Activated T-helper 1 cell treated with anti-CD3 and anti-CD28 coated beads, Interleukin-12 subunit alpha, Interleukin-12 subunit beta, Interleukin-2, Interleukin-4 antibody, amounts not matched to agents 30 ng/mL and 10 ng/mL and 1 ng/mL, durations not matched to agents 14 hours and 24 hours and 36 hours (primary cell): Measurements from ENCODE around the gene EGLN3. TPM values are rescaled to one million over a fixed set of nuclear protein-coding genes. Genes with fewer than 3 reads are reported as not detected.
"Not testable (repeated sequence)": the region's sequence is repeated elsewhere in the genome, so short reads cannot be mapped to it uniquely, and the experiment has no call there.

ENCODE experiments used
- DNase-seq: peaks from one replicate; pipeline ENCODE4 v3.0.0; 2021; ENCODE audit warnings: low spot score
- H3K27ac Mint-ChIP-seq: one replicate; pipeline ENCODE4 v1.8.0; 2021; ENCODE audit warnings: mild to moderate bottlenecking, mixed read lengths
- H3K27me3 Mint-ChIP-seq: one replicate; pipeline ENCODE4 v1.8.0; 2022; ENCODE audit warnings: mild to moderate bottlenecking, moderate library complexity, mixed read lengths; ENCODE audit not compliant: insufficient read depth
- H3K36me3 Mint-ChIP-seq: one replicate; pipeline ENCODE4 v1.8.0; 2021; ENCODE audit warnings: low read depth, mixed read lengths
- H3K4me1 Mint-ChIP-seq: one replicate; pipeline ENCODE4 v1.8.0; 2021; ENCODE audit warnings: low read depth, mixed read lengths
- H3K4me3 Mint-ChIP-seq: one replicate; pipeline ENCODE4 v1.8.0; 2021; ENCODE audit warnings: mild to moderate bottlenecking, moderate library complexity, mixed read lengths
- H3K9me3 Mint-ChIP-seq: one replicate; pipeline ENCODE4 v1.8.0; 2021; ENCODE audit warnings: mixed read lengths
- intact Hi-C: fragments of 100-400 bp; cut with micrococcal nuclease; formaldehyde crosslinking; loops from one replicate; pipeline ENCODE4 v1.15.1; 2024
- total RNA-seq: library from RNA; stranded (reverse); gene quantifications from 2 replicates; pipeline ENCODE4 v1.2.3, GENCODE V29; 2022

EGLN3 gene
- total RNA-seq, 1 donor from 2014 or later = 8.7 TPM

DNA sequence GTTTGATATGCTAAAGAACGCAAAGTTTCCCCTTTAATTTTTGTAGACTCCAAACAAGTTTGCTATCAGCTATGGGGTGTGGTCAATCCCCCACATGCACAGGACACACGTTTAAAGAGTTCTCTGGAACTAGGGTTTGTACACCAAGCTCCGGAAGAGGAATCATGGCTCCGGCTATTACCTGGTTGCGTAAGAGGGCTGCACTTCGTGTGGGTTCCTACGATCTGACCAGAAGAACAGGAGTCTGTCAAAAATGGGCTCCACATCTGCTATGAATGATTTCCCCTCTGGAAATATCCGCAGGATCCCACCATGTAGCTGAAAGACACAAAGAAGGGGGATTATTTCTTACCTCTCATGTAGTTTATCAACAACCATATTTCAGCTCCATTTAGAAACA lies 22.0 kb downstream of the EGLN3 start:
- Mint-ChIP-seq H3K4me1 (peaks cover 28% of the 10 kb centered on the region), H3K27me3 (peaks cover 3% of the 10 kb centered on the region), H3K27ac (no peak overlapping the region), H3K4me3 (no peak overlapping the region), H3K36me3 (peaks cover 56% of the 10 kb centered on the region), H3K9me3 (no peaks in the 10 kb centered on the region)
- intact Hi-C loops = no loop called here
- no peak for DNase-seq

DNA sequence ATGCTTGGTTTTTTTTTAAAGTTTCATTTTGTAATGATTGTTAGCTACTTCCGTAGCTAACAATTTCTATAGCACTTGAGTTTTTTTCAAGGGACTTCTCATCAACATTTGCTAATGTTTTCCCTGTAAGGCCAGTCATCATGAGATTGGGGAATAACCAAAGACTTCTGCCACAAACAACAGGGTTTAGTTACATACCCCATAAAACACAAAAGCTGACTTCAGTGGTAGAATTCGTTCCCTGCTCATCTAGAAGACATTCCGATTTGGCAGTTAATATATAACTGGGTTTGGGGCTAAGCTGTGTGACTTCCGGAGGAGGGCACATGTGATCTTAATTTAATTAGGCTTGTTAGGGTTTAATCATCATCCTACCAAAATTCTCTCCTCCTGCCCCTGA lies 22.9 kb downstream of the EGLN3 start:
- intact Hi-C loops = no loop called here
- no peak for DNase-seq
- H3K4me3 Mint-ChIP-seq = no peak overlapping the region
- peaks cover 20% of the 10 kb centered on the region for H3K4me1 Mint-ChIP-seq
- H3K27ac Mint-ChIP-seq = no peak overlapping the region
- H3K36me3 Mint-ChIP-seq = peaks cover 60% of the 10 kb centered on the region
- H3K27me3 Mint-ChIP-seq = peaks cover 3% of the 10 kb centered on the region
- no peaks in the 10 kb centered on the region for H3K9me3 Mint-ChIP-seq

DNA sequence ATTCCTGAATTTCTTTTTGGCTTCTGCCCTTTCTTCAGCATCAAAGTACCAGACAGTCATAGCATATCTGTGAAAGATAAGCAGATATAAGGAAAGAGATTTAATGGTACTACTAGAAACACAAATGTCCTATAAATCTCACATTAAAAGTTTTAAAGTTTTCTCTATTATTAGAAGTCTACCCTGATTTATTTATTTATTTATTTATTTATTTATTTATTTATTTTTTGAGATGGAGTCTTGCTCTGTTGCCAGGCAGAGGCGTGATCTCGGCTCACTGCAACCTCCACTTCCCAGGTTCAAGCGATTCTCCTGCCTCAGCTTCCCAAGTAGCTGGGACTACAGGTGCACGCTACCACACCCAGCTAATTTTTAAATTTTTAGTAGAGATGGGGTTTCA lies 23.9 kb downstream of the EGLN3 start:
- Mint-ChIP-seq H3K36me3 (peaks cover 62% of the 10 kb centered on the region), H3K4me1 (peaks cover 16% of the 10 kb centered on the region)
- intact Hi-C loops, H3K9me3 Mint-ChIP-seq, H3K27ac Mint-ChIP-seq, H3K4me3 Mint-ChIP-seq, DNase-seq, H3K27me3 Mint-ChIP-seq: not testable (repeated sequence)

DNA sequence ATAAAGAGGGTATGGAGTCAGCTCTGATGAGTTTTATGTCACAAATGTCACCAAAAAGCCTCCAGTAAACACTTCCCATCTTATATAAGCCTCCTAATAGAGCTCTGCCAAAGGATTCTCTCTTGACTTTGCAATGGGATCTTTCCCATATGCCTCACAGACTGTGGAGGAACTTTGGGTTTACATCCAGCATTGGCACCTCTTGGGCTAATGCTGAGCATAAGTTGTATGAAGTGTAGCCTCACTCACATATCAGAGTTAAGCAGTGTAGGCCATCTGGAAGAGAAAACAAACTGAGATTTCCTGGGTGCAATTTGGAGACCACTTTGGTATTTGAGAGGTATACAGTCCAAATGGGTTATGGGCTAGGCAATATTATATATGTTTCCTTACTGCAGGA lies 24.9 kb downstream of the EGLN3 start:
- no peaks in the 10 kb centered on the region for H3K9me3 Mint-ChIP-seq
- no peak overlapping the region for H3K27ac Mint-ChIP-seq
- intact Hi-C loops = no loop called here
- no peaks in the 10 kb centered on the region for H3K27me3 Mint-ChIP-seq
- peaks cover 8% of the 10 kb centered on the region for H3K4me1 Mint-ChIP-seq
- no peak overlapping the region for H3K4me3 Mint-ChIP-seq
- DNase-seq = no peak
- peaks cover 58% of the 10 kb centered on the region for H3K36me3 Mint-ChIP-seq

DNA sequence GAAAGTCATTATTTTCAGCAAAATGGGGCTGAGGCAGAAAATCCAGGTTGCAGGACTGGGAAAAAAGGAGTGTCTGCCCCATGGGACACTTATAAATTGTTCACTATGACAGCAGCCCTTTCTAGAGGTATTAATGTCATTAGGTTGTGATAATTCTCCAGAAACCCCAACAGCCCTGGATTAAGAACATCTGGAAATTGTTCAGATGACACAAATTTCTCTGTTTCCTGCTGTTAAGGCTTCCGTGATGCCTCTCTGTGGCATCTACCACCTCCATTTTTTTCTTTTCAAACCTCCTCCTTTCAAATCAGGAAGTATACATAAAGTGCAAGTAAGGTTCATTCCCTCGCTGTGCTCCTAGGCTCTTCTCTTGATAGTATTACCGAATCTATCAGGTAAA lies 25.6 kb downstream of the EGLN3 start:
- Mint-ChIP-seq H3K27me3 (peaks cover 1% of the 10 kb centered on the region), H3K9me3 (no peaks in the 10 kb centered on the region), H3K36me3 (peaks cover 56% of the 10 kb centered on the region), H3K4me1 (peaks cover 7% of the 10 kb centered on the region), H3K27ac (no peak overlapping the region), H3K4me3 (no peak overlapping the region)
- DNase-seq = no peak
- intact Hi-C loops = no loop called here

- intact Hi-C loops = no loop called here
- peaks cover 7% of the 10 kb centered on the region for H3K4me1 Mint-ChIP-seq
- no peak for DNase-seq
- H3K9me3 Mint-ChIP-seq = no peaks in the 10 kb centered on the region
- peaks cover 51% of the 10 kb centered on the region for H3K36me3 Mint-ChIP-seq
- H3K4me3 Mint-ChIP-seq = no peak overlapping the region
- no peak overlapping the region for H3K27ac Mint-ChIP-seq
- H3K27me3 Mint-ChIP-seq = peaks cover 1% of the 10 kb centered on the region
These were observed 26.2 kb downstream of the EGLN3 start for GRCh38 chr14:33924566-33925100.

GRCh38 chr14:33922125-33922524 lies 28.7 kb downstream of the EGLN3 start:
- H3K36me3 Mint-ChIP-seq = peaks cover 42% of the 10 kb centered on the region
- H3K4me1 Mint-ChIP-seq = peaks cover 18% of the 10 kb centered on the region
- H3K4me3 Mint-ChIP-seq = no peak overlapping the region
- no peaks in the 10 kb centered on the region for H3K9me3 Mint-ChIP-seq
- no peak for DNase-seq
- no peak overlapping the region for H3K27ac Mint-ChIP-seq
- peaks cover 3% of the 10 kb centered on the region for H3K27me3 Mint-ChIP-seq
- intact Hi-C loops = no loop called here

GRCh38 chr14:33918256-33918655 lies 32.6 kb downstream of the EGLN3 start:
- Mint-ChIP-seq H3K27ac (no peak overlapping the region), H3K9me3 (no peaks in the 10 kb centered on the region), H3K27me3 (peaks cover 5% of the 10 kb centered on the region), H3K4me3 (no peak overlapping the region), H3K4me1 (peaks cover 18% of the 10 kb centered on the region), H3K36me3 (peaks cover 27% of the 10 kb centered on the region)
- intact Hi-C loops = loop anchor here (1.0 kb wide), 1 partner anchor 26 kb away; no protein-coding TSS in a partner anchor
- no peak for DNase-seq

DNA sequence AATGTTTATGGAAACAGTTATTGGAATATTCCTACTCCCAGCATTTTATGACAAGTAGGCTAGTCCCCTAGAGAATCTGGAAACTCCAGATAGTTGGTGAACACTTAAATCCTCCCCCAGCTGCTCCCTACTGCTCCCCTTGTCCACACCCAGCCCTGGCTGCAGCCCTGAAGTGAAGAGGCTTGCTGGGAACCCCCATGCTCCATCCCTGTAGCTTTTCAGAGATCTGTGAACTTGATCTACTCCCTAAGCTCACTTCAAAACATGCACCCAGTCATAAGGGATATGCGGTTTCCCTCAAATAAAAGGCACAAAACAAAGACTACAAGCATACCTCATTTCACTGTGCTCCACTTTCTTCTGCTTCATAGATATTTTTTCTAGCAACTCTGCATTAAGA lies 33.2 kb downstream of the EGLN3 start:
- H3K36me3 Mint-ChIP-seq = peaks cover 22% of the 10 kb centered on the region
- DNase-seq = no peak
- H3K4me1 Mint-ChIP-seq = peaks cover 18% of the 10 kb centered on the region
- intact Hi-C loops = loop anchor here (1.0 kb wide), 1 partner anchor 27 kb away; no protein-coding TSS in a partner anchor
- peaks cover 5% of the 10 kb centered on the region for H3K27me3 Mint-ChIP-seq
- no peak overlapping the region for H3K27ac Mint-ChIP-seq
- H3K4me3 Mint-ChIP-seq = no peak overlapping the region
- H3K9me3 Mint-ChIP-seq = no peaks in the 10 kb centered on the region

DNA sequence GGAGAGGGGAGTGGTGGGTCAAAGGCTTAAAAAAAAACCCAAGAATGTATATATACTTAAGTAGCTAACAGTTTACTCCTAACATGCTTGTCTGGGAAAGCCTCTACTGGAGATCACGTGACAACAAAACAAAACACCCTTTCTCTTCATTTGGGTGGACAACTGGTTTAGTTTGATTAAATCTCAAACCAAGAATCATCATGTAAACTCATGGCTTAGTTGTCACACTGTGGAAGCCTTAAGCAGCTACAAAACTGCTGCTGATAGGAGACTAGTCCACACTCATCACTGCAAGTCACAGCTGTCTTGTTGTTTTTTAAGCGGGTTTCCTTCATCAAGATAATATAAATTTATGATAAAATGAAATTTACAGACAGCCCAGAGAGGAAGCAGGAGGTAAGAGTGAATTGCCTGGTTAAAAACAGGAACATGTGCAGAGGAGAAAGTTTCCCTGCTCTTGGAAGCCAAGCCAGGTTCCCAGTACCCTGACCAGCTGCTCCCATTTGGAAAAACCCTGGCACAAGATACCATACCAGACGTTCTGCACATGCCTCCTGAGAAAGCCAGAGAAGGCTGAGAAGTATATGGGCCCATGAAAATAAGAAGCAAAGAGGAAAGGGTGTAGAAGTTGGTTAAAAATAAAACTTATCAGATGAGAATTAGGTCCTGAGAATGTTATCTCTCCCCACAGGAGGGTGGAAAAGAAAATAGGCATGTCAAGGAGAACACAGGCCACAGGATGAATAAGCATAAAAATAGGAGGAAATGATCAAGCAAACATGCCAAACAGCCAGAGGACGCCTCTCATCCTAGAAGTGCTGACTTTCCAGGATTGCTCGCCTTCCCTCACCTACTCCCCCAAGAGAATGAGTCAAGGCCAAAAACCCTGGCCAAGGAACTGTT lies 34.0 kb downstream of the EGLN3 start:
- intact Hi-C loops = no loop called here
- Mint-ChIP-seq H3K36me3 (peaks cover 17% of the 10 kb centered on the region), H3K4me1 (peaks cover 12% of the 10 kb centered on the region), H3K27ac (no peak overlapping the region), H3K9me3 (no peaks in the 10 kb centered on the region), H3K4me3 (no peak overlapping the region), H3K27me3 (peaks cover 5% of the 10 kb centered on the region)
- DNase-seq = no peak

GRCh38 chr14:33915682-33916081 lies 35.2 kb downstream of the EGLN3 start:
- Mint-ChIP-seq H3K9me3 (no peaks in the 10 kb centered on the region), H3K27me3 (peaks cover 4% of the 10 kb centered on the region), H3K4me1 (peaks cover 11% of the 10 kb centered on the region), H3K4me3 (no peak overlapping the region), H3K36me3 (peaks cover 12% of the 10 kb centered on the region), H3K27ac (no peak overlapping the region)
- intact Hi-C loops = no loop called here
- DNase-seq = no peak

GRCh38 chr14:33914676-33915516 lies 36.0 kb downstream of the EGLN3 start:
- no peaks in the 10 kb centered on the region for H3K9me3 Mint-ChIP-seq
- DNase-seq = no peak
- H3K27me3 Mint-ChIP-seq = peaks cover 4% of the 10 kb centered on the region
- H3K36me3 Mint-ChIP-seq = peaks cover 12% of the 10 kb centered on the region
- peaks cover 11% of the 10 kb centered on the region for H3K4me1 Mint-ChIP-seq
- intact Hi-C loops = no loop called here
- no peak overlapping the region for H3K4me3 Mint-ChIP-seq
- H3K27ac Mint-ChIP-seq = no peak overlapping the region

DNA sequence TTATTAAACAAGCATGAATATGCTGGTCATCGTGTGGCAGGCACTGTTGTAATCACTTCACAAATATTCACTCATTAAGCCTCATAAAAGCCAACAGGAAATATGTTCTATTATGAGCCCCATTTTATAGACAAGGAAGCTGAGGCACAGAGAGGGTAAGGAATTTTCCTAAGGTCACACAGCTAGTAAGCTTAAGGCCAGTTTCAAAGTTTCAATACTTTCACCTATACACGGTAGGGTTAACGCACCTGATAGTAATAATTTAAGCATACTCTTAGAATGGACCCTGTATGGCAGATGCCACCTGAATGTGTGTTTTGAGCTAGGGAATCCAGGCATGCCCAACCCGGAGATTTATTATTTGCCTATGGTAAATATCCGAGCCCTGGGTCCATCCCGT lies 39.8 kb downstream of the EGLN3 start:
- Mint-ChIP-seq H3K4me1 (no peaks in the 10 kb centered on the region), H3K36me3 (peaks cover under 1% of the 10 kb centered on the region), H3K27me3 (peaks cover 13% of the 10 kb centered on the region), H3K4me3 (no peak overlapping the region), H3K27ac (no peak overlapping the region), H3K9me3 (no peaks in the 10 kb centered on the region)
- intact Hi-C loops = no loop called here
- DNase-seq = no peak
